ENCODE measurements around the gene CHMP6.
A peak's percentile ranks its signal among the peaks of the same experiment; 100 is the strongest.
"Not testable (repeated sequence)": the region's sequence is repeated elsewhere in the genome, so short reads cannot be mapped to it uniquely, and the experiment has no call there.

The CHMP6 gene

DNA sequence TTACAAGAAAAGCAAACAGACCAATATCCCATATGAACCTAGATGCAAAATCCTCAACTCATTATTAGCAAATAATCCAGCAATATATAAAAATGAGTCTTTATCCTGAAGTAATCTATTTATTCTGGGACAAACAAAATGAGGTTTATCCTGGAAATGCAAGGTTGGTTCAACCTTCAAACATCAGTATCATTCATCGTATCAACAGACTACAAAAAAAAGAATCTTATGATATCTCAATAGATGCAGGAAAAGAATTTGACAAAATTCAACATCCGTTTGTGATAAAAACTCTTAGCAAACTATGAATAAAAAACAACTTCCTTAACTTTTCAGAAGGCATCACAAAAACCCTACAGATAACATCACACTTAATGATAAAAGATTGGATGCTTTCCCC is 24.9 kb downstream of the CHMP6 start:
- DNase-seq, result no peak

DNA sequence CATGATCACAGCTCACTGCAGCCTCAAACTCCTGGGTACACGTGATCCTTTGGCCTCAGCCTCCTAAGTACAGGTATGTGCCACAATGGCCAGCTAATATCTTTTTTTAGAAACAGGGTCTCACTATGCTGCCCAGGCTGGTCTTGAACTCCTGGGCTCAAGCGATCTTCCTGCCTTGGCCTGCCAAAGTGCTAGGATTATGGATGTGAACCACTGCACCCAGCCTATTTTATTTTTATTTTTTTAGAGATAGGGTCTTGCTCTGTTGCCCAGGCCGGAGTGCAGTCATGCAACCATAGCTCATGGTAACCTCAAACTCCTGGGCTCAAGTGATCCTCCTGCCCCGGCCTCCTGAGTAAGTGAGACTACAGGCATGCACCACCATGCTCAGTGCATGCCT is 25.7 kb downstream of the CHMP6 start:
- DNase-seq, result not testable (repeated sequence)

DNA sequence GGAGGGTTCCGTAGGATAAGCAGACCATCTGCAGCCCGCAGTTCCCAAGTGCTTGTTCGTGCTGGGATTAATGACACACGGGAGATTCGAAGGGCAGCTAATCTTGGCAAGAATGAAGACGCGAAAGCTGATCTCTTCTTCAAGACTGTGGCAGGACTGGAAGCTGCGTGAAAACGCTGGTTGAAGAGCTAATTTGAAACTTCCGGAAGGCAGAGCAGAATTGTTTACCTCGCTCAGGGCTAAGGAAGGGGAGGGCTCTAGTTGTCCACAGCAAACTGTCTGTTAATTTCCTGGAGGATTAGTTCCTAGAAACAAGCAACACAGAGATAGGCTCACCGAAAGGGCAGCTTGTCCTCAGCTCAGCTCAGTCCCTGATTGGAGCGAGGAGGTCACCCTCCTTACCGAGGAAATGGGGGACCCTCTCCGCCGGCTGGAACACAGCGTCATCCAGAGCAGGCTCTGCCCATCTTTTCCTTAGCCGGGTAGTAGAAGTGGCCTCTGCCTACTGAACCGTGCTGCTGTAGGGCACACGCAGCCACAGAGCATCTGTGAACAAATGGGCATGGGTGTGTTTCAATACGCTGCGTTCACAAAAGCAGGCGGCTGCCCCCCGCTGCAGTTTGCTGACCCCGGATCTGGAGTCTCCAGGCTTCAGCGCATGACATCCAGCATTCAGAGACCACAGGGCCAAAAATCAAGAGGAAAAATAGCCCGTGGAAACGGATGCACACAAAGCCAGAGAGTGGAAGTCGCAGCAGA is 26.6 kb downstream of the CHMP6 start:
- no peak for DNase-seq

DNA sequence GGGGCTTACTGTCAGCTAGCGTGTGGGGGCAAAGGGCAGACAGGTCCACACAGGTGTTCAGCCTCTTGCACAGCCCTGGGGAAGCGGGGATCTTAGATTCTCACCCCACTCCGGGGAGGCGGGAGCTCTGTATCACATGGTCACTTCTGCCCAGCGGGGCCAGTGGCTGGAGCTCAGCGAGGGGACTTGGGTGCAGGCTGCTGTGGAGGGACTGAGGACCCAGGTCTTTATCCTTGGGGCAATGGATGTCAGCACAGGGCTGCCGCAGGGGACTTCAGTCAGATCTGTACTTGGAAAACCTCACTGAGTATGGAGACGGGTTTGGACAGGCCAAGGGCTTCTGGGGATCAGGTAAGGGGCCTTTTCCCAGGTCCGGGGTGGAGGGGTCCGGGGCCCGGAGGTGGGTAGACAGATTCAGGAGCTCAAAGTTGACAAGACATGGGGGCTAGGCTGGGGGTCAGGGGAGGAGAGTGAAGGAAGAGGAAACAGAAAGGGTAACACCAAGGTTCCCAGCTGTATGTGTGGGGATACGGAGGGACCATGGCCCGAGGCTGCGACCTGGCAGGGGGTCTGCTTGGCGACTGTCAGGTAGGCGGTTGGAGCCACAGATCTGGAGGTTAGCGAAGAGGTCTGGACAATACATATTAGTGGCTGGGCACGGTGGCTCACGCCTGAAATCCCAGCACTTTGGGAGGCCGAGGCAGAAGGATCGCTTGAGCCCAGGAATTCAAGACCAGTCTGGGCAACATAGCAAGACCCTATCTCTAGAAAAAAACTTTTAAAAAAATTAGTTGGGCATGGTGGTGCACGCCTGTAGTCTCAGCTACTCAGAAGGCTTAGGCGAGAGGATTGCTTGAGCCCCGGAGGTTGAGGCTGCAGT is 28.2 kb downstream of the CHMP6 start:
- no peak for DNase-seq

DNA sequence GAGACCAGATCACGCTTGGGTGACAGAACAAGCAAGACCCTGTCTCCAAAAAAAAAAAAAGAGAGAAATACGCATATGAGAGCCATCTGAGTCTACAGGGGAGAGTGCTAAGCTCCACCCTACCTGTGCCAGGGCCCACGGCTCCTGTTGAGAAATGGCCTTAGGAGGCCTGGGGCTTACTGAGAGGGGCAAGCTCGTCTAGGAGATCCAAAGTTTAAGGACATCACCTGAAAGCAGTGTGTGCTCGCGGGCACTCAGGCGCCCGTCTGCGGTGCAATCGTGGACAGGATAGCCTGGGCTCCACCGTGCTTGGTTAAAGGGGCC is 28.8 kb downstream of the CHMP6 start:
- DNase-seq, result no peak

DNA sequence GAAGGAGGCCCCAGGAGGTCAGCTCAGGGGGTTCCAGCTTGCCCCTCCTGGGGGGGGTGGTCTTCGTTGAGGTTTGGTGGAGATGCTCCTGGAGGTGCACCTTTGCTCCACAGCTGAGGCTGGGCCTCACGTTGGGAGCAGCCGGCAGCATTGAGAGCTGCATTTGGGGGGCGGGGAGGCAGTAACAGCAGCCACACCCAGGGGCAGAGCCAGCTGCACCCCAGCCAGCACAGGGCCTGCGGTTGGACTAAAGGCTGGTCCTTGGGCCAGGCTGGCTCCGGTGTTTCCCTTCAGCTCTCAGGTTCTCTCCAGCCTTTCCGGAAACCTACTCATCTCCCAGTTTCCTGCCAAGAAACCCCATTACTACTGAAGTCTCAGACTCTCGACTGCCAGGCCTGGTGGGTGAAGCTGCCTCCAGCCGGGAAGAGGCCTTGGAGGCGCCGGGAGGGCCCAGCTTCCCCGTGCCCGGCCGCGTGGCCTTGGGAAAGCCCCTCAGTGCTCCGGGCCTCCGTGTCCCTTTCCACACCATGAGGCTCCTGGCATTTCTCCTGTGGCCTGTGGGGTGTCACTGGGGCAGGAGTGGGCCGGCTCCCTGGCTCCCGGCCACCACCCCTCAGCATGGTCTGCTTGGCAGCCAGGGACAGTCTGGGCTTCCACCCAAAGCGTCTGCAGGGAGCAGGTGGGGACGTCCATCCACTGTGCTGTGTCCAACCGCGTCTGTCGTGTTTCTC is 29.3 kb downstream of the CHMP6 start:
- no peak for DNase-seq

DNA sequence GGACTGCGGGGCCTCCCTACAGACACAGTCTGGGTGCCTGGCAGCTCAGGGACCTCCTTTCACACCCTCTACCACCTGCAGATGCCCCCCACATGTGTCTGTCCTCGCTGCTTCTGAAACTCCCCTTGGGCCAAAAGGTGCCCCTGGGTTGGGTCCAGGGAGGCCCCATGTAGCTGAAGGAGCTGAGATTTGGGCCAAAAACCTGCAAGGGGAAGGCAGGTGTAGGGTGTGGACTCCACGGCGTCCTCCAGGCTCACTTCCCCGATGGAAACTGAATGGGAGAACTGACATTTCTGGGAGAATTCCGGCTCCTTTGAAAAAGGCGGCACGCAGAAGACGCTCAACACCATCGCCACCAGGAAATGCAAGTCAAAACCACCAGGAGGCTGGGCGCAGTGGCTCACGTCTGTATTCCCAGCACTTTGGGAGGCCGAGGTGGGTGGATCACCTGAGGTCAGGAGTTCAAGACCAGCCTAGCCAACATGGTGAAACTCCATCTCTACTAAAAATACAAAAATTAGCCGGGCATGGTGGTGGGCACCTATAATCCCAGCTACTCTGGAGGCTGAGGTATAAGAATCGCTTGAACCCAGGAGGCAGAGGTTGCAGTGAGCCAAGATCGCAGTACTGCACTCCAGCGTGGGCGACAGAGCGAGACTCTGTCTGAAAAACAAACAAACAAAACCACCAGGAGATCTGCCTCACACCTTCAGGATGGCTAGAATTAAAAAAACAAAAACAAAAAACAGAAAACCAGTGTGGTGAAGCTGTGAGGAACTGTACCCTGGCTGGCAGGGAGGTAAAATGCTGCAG is 30.1 kb downstream of the CHMP6 start:
- DNase-seq, result no peak

DNA sequence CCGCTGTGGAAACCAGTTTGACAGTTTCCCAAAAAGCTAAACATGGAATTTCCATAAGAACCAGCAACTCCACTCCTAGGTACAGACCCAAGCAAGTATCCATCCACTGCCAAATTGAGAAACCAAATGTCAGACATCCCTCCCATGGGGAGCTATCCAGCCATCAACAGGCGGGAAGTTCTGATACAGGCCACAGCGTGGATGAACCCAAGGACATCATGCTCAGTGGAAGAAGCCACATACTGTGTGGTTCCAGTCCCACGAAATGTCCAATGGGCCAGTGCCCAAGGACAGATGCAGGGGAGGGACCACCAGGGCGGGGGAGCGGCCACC is 30.7 kb downstream of the CHMP6 start:
- no peak for DNase-seq

DNA sequence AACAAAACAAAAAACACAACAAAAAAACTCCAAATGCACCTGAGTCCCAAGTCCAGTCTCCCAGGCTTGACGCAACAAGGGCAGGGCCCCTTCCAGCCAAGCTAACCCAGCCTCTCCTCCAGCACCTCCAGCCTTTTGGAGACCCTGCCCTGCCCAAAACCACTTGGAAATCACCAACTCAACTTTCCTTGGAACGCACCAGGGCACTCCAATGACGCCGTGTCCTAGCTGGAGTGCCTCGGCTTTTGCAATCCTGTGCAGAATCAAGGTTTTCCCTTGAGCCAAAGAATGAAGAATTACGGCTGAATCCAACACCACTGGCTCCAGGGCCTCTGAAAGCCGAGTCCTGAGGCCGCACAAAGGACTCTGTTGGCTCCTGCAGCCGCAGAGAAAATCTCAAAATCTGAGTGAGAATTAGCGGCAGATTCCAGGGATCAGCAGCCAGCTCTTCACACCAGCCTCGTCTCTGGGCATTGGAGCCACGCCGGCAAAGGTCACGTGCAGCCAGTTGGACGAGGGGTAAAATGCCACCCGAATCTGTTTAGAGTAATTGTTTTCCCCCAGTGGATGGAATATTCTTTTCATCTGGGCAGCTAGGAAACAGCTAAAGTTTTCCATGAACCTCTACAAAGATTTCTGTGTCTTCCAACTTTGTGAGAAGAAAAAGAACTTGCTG is 33.6 kb downstream of the CHMP6 start:
- DNase-seq, result peak in 1 of 2 donors; percentile 79

DNA sequence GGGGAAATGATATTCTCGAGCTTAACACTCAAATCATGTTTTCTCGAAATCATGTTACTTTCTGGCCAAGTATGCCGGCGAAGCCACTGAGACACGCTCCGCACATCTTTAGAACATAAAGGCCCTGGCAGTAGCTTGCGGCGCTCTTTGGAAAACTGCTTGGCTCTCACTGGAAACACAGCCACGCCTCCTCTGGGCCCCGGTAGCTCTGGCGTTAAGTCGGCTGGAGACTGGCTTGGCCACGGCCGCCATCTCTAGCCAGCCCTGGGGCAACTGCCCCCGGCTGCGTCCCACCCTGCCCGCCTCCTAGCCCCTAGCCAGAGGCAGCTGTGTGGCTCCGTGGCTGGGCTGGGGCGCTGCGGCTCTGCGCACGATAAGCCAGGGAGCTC is 34.1 kb downstream of the CHMP6 start:
- peak; percentile 40 to 79 for DNase-seq

DNA sequence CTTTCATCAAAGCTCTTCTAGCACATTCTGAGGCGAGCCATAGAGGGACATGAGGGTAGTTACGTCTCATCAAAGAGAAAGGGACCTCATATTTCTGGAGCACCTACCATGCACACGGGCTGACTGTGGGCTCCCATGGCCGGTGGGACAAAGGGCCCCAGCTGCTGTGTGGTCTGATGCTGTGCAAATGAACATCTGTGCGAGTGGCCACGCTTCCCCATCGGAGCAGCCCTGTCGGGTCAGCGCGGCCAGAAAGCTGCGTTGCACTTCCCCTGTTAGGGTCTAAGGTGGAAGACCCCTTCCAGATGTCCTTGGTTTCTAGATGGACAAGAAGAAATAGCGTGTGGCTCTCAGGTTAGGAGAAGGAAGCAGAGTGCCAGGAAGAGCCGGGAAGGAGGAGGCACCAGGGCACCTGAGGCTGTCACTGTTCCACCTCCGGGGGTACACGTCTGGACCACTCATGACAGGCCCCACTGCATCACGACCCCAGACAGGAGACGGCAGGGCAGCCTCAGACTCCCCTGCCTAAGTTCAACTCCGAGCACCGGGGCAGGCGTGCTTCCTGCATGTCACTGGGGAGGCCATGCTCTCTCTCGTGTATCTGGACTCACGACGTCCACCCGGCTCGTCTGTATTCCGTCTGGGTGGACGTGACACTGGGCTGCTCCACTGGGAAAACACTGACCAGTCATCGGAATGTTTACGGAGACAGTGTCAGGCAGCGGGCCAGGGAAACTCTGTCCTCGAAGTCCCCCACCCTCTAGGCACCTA is 34.8 kb downstream of the CHMP6 start:
- DNase-seq, result no peak

DNA sequence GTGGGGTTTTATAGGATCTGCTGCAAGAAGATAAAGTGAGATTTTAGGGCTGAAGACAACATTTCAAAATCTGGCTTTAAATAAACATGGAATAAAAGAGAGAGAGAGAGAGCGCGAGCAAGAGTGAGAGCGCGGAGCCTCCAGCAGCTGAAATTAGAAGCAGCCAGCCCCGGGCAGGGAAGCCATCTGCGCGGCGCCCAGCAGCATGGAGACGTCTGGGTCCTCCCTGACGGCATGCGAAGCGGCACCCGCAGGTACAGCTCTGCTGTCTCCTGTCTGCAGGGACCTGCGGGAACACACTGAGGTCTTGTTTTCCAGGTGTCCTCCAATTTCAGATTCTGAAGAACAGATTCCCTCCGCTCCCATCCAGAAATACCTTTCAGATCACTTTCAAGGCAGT is 35.4 kb downstream of the CHMP6 start:
- DNase-seq, result no peak

DNA sequence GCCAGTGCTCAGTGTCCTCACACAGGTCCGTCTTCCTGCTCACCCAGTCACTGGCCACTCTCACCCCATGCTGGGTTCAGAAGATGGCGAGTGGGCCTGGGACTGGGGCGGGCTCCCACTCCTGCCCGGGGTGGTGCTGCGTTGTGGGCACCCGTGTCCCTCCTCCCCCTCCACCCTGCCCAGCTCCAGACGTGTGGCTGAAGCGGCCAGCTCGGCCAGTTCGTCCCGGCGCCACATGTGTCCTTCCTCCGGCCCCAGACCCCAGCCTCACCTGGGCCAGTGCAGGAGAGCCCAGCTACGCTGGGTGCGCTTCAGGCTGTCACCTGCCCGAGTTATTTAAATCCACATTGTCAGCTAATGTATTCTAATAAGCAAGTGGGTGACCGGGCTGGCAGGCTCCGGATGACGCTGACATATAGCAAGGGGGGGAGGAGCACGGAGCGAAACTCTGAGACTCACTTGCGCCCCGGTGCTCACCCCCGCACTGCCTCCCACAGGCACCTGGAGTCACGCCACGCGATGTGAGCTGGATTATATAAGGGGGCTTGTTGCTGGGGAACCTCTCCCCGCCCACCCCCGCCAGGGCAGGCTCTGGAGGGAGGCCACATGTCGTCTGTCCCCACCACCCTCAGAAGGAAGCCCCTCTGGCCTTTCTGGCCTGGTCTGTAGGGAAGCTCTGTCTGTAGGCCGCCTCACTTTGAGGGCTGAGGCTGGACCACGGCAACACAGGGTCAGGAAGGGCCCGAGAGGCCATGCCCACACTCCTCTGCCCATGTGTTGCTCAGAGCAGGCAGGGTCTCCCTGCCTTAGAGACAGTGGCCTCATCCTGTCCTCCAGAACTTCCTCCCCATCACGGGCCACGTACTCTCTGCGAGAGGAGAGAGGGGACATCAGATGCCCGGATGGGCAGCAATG is 36.2 kb downstream of the CHMP6 start:
- no peak for DNase-seq

DNA sequence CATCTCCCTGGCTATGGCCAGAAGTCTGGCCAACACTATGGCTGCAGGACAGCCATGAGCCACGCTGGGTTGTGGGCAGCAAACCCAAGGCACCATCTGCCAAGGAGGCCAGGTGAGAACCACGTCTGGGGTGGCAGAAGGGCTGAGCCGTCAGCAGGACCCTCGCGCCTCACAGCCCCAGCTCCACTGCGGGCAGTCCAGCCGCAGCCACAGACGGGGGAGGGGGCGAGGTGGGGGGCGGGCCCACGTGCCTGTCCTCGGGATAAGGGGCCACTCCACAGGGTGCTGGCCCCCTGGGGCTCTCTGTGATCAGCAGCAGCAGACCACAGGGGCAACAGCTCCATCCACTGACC is 36.8 kb downstream of the CHMP6 start:
- no peak for DNase-seq

DNA sequence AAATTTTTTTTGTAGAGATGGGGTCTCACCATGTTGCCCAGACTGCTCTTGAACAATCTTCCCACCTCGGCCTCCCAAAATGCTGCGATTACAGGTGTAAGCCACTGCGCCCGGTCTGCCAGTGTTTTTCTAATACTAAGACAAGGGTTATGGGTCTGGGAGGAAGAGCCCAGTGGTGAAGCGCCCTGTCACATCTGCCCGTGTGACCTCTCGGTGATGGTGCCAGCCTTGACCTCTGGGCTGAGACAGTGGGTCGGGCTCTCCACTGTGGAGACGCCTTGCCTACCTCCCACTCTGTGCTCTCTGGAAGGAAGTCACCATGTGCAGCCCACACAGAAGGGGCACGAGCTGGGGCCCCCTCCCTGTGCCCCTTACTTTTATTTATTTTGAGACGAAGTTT is 38.2 kb downstream of the CHMP6 start:
- no peak for DNase-seq

DNA sequence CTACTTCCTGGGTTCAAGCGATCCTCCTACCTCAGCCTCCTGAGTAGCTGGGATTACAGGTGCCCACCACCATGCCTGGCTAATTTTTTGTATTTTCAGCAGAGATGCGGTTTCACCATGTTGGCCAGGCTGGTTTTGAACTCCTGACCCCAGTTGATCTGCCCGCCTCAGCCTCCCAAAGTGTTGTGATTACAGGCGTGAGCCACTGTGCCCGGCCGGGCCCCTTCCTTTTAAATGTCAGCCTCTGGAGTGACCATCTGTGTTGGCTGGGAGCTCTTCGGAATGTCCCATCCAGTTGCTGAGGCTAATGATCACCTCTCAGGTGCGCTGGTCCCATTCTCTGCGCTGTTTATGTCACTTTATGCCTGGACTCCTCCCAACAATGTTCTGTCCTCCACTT is 38.7 kb downstream of the CHMP6 start:
- DNase-seq, result not testable (repeated sequence)

DNA sequence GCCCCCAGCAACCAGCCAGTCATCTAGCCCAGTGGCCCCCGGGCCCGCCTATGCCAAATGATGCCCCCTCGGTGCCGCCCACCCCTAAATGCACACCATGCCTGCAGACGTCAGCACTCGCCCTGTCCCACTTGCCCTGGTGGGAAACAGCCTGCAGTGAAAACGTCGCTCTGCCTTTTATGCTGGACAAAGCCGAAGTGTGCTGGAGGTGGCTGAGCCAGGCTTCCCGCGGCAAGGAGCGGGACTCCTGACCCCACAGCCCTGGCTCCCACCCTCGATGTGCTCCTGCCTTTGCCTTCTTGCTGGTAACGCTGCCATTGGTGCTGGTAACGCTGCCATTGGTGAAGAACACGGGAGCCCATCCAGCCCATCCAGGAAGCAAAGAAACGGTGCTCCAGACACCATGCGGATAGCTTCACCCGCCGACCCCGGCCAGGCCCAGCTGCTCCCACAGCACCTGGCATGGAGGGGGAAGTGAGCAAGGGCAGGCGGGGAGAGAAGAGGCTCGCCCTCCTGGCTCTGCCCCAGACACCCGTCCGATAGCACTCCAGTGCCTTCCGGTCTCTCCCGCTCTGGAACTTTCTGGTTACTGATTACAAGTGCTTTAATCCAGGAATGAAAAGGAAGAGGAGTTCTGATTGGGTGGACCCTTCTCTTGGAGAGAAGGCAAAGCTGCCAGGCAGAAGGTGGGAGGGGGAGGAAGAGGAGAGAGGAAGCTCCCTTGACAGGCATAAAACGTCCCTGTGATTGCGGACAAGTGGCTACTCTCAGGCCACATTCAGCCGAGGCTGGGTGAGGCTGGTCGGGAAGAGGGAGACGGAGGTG is 39.3 kb downstream of the CHMP6 start:
- DNase-seq, result no peak

DNA sequence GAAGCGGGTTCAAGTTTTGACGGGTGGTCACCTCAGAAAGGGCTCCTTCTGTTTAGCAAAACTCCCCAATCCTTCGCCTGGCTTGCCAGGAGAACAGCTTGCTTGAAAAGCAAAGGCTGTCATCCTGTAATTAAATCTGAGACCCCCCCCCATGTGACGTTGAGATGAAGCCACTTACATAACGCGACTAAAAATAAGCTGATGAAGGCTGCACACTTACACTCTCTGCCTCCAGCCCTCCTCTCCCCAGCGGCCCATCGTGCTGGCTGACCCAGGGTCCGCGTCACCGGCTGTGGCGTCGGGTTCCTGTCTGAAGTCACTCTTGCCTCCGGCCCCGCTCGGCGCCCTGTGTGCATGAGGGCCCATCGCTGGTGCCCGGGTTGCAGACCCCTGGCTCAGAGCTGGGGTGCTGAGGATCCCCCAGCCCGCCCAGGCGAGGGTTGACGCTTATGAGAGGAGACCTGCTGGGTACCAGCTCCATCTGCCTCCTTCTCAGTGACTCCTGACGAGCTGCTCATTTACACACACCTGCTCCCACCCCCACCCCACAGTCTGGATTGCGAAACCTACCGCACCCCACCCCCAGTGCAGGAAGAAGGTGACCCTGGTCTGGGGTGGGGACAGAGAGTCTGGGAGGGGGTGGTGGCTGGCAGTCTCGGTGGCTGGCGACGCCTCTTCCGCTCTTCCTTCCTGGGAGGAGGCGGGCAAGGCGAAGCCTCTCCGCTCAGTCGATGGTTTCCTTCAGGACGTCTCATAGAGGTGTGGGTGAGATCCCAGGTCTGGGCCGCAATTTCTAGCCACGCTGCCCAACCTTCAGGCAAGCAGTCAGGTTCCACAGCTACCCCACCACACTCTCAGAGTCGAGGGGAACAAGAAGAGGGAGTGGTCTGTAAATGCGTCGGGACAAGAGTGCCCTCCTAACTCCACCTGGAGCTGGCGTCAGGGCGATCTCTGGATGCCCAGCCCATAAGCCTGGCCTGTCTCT is 40.2 kb downstream of the CHMP6 start:
- no peak for DNase-seq
